ENCODE results near the gene PLCB4. TPM values are rescaled to one million over a fixed set of nuclear protein-coding genes. Genes with fewer than 3 reads are reported as not detected.

Gene PLCB4
- polyA plus RNA-seq, 10 donors: 3.9 to 6.5 (median 5.3) TPM

DNA sequence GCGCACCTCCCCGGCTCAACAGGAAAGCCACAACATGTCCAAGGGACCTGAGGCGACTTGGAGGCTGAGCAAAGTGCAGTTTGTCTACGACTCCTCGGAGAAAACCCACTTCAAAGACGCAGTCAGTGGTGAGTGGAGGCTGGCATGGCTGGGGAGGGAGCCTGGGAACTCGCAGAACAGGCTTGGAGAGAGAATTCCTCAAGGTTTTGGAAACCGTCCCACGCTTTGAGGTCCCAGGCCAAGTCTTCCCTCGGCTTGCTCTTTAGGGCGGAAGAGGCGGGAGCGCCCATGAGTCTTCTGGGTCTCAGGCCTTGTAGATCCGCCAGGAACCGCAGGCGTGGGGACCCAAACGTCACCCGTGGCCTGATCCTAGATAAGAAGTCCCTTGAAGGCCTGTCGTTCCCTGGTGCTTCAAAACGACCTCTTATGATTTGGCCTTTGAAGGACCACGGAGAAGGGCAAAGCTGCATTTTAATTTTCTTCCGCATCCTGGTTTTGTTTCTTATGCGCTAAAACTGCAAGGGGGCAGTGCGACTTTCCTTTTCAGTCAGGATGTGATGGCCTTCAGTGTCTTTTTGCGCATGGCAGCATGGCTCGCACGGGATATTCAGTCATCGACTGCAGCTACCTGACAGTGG, 447.5 kb downstream of the PLCB4 start:
- DNase-seq: peak in 1 of 3 donors; percentile 48

DNA sequence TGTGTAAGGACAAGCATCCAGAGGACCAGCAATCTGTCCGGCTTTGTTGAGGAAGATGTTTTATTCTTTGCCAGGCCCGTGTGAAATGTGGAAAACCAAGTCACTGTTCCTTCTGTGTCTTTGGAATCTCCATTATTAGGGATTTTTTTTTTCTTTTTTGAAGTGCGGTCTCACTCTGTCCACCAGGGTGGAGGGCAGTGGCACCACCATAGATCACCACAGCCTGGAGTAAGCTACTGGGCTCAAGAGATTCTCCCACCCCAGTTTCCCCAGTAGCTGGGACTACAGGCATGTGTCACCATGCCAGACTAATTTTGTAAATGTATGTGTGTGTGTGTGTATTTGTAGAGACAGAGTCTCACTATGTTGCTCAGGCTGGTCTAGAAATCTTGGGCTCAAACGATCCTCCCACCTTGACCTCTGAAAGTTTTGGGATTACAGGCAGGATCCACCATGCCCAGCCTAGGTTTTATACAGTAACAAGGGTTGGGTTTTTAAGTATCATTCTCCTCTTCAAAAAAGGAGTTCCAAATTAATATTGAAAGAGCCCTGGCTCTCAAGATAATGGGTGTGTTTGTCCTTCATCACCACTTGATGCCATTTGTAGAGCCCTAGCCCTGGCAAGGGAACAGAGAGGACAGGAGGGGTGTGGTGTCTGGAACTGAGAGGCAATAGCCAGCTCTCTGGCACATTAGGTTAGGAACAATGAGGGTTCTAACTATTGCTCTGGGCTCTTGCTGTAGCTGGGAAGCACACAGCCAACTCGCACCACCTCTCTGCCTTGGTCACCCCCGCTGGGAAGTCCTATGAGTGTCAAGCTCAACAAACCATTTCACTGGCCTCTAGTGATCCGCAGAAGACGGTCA, 448.6 kb downstream of the PLCB4 start:
- no peak for DNase-seq

DNA sequence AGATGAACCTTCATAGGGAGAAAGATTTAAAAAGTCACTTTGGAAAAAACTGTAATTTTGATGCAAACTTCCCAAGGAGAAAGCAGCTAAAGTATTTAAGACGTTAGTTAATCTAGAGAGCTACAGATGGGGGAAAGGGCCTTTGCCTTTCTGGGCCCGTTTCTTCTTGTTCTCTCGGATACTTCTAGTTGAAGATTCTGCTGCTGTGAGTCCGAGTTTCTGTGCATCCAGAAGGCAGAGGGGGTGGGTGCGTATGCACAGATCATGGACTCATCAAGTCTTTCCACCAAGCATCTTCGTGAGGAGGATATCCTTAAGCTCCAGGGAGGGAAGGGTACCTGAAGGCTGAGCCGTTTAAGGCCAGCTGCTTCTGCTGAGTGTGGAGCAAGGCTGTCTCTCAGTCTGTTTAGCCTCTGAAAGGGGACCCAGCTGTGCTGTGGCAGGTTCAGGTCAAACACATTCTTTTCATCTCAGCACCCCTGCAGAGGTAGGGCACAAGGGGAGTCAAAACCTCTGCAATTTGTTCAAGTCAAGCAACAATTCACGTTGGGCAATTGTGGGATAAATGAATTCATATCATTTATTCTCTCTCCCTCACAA, 449.8 kb downstream of the PLCB4 start:
- DNase-seq: no peak

DNA sequence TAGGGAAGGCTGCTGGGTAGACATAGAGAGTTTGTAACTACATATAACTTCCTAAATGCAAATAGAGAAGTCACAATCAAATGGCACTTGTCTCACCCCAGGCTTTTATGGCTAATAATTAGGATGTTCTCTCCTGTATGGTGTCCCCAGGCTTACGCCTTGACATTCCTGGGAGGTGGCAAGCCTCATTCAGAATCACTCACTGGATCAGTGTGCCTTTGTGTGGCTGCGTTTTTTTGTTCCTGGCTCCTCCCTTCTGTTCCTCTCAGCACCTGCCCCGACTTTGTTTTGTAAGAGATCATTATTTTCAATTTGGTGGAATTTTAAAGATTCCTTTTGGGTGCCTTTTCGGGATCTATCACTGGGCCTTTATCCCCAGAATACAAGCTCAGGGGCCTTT, 451.2 kb downstream of the PLCB4 start:
- DNase-seq: no peak

DNA sequence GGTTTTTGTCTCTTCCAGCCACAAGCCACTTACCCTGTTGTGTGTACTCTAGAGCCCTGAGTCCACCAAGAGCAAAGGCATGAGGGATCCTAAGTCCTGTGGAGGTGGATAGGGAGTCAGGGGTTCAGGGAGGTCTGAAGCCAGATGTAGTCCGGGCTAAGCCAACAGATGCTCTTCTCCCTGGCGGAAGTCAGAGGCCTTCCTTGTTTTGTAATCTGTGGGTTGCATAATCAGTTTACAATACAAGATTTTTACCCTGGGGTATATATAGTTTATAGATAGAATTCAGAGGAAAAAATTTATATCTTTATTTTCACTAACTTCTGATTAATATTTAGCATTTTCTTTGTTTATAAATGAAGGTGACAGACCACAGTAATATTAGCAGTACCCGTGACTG, 454.7 kb downstream of the PLCB4 start:
- DNase-seq: peak in 1 of 3 donors; percentile 7
